Breast epithelium (tissue), 3 donors: ENCODE results near the gene ZNF366.

Experiments
- CTCF ChIP-seq, 3 donors: fragments of 450-650 bp; IDR thresholded peaks; one replicate each; pipeline ENCODE4 v1.5.1; 2016 to 2017; ENCODE audit warnings: antibody characterized with exemption in 3 of 3, mild to moderate bottlenecking in 3 of 3, moderate library complexity in 3 of 3
- POLR2A ChIP-seq: fragments of 450-650 bp; IDR thresholded peaks from one replicate; pipeline ENCODE4 v1.6.1; 2016; ENCODE audit warnings: antibody characterized with exemption, mild to moderate bottlenecking, moderate library complexity

GRCh38 chr5:72456391-72457074 lies 50.7 kb downstream of the ZNF366 start:
- TF ChIP-seq CTCF (IDR thresholded peaks at IDR 0.05) (no peak), POLR2A (no peak)
